Activated CD8-positive, alpha-beta memory T cell treated with anti-CD3 and anti-CD28 coated beads, Interleukin-2, amount 50 U/mL, for 1 hour (primary cell): ENCODE results near the gene UNC5A.

Experiments
- DNase-seq: peaks from one replicate; pipeline ENCODE4 v3.0.0-alpha.2; 2020; ENCODE audit errors: extremely low read depth

The UNC5A gene

DNA sequence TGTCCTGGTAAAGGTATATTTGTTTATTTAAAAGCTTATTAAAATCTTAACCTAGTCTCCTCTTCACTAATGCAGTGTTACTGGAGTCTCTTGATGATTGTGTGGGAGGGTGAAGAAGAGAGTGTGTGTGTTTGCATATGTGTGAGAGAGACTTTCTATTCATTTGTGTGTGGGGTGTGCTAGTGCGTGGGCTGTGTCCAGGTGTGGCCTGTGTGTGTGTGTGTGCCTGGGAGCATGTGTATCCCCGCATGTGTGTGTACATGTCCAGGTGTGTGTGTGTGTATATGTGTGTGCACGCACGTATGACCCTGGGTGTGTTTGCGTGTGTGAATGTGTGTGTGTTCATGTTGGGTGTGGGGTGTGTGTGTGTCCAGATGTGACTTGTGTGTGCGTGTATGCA is 10.3 kb upstream of the UNC5A start:
- no peak for DNase-seq

DNA sequence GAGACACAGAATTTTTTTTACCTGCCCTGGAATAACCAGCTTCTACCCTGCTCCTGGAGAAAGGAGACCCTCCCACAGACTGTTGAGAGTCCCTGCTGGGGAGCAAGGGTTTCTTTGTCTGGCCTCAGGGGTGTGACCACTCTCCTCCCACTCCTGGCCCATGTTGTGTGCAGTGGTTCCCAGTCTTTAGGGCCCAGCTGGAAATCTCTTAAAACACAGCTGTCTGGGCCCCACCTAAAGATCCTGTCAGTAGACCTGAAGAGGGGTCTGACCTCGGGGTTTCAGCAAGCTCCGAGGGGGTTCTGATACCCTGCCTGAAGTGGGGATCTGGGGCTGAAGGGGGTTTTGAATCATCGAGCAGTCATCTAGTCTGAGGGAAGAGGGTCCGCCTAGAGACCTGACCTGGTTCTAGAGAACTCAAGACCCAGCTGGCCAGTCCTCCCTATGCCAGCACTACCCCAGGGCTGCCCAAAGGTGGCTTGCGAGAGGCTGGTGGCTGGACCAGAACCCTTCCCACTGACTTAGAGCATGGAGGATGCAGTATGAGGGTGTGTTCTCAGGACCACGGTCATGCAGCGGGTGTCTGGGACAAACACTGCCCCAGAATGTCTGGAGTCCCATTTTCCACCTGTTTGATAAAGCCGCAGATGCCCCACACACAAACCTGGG is 8.1 kb upstream of the UNC5A start:
- no peak for DNase-seq

GRCh38 chr5:176803068-176803942 is 7.1 kb upstream of the UNC5A start:
- DNase-seq: no peak

GRCh38 chr5:176803943-176804498 is 6.3 kb upstream of the UNC5A start:
- no peak for DNase-seq

DNA sequence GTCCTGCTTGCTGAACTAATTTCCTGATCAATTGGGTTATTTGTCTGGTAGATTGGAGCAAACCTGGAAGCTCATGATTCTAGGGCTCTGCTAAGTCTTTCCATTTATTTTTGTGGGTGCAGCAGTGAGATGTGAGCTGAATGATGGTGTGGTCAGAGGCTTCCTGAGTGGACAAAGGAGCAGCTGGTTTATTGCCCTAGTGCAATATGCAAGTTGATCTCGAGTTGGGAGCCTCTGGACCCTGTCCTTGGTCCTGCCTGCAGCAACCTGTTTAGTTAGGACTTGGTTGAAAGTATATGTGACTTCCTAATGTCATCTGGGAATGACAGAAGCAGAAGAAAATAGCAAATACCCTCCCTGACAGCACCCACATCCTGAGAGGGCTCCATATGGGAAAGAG is 4.2 kb upstream of the UNC5A start:
- no peak for DNase-seq

GRCh38 chr5:176809544-176810080 is 747 bp upstream of the UNC5A start:
- DNase-seq: no peak

- no peak for DNase-seq
These were observed 535 bp downstream of the UNC5A start for GRCh38 chr5:176810687-176811501.

DNA sequence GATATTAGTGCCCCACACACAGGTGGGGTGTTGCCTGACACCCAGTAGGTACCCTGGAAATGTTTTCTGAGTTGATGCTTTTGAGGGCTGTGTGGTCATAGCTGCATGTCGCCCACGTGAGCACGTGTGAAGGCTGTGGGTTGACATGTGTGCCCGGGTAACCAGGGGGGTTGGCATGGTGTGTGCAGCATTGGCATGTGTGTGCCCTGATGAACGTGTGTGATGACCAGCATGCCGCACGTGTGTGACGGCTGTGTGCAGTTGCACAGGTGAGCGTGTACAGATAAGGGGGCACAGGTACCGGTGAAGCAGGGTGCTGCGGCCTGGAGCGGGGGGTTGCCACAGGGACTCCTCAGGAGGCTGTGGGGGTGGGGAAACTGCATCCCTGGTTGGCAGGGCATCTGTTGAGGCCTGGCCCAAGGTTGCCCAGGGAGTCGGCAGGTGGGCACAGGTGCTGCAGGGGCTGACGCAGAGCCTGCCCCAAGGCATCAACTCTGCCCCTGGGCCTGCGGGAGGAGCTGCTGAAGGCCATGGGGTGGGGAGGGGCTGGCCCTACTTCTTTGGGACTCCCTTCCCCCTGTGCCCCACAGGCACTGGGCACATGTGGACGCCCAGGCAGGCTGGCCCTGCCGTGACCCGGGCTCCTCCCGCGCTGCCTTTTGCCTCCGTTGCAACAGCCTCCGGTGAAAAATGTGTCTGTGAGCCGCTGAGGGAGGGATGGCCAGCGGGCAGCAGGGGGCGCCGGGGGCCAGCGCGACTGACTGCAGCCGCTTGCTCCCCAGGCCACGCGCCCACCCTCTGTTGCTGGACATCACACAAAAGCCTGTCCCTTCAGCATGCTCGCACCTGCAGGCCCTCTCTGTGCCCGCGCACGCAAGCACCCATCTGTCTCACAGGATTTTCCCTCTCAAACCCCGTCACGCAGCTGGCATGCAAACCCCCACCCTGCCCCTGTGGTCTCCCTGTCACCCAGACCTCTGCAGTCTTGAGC is 2.2 kb downstream of the UNC5A start:
- no peak for DNase-seq

DNA sequence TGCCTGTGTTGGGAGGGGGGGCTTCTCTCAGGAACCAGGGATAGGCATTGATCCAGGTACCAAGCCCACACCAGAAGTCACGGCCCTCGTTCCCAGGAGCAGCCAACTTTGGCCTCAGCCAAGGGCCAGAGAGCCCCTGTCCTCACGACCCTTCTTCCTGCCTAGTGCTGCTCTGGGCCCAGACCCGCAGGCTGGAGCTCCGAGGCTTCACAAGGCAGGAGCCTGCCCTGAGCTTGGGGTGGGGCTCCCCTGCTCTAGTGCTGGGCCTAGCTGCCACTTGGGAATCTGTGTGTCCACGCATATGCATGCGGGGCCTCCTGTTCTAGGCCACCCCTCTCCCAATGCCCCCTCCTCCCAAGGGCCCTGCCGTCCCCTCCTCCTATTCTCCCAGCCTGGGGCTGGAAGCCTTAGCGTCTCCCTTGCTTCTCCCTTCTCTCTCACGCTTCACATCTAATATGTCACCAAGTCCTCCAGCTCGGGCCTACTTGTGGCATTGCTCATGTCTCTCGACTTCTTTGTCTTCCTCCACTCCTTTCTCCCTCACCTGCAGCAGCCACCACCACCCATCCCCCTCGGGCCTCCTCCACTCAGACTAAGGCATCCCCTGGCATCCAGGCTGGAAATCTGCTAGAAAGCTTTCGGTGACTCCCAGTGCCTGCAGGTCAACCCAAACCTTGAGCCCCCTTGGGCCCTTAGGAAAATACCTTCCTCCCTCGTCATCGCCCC is 3.4 kb downstream of the UNC5A start:
- DNase-seq: no peak

- no peak for DNase-seq
These were observed 3.9 kb downstream of the UNC5A start for GRCh38 chr5:176814313-176814685.

- DNase-seq: no peak
These were observed 4.6 kb downstream of the UNC5A start for GRCh38 chr5:176814836-176815438.

- no peak for DNase-seq
These were observed 5.8 kb downstream of the UNC5A start for GRCh38 chr5:176816043-176816745.

- DNase-seq: no peak
These were observed 6.5 kb downstream of the UNC5A start for GRCh38 chr5:176816791-176817347.

DNA sequence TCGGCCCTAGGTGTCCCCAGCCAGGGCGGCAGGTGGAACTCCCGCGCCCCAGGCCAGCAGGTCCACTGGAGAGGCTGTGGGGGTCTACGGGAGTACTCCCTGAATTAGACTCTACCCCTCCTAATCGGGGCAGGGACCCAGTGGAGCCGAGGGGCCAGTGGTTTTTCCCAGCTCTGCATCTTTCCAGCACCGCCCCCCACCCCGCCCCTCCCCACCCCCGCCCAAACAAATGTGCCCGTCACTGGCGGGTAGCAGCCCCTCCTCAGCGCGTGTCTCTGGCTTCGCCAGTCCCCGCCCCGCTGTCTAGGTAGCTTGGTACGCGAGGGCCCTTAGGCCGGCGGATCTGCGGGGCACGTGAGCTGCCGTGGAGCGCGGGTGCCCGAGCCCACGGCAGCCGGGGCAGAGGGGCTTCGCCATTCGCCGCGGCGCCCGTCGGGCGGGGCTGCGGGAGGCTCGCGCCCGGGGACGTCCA is 7.0 kb downstream of the UNC5A start:
- DNase-seq: no peak

DNA sequence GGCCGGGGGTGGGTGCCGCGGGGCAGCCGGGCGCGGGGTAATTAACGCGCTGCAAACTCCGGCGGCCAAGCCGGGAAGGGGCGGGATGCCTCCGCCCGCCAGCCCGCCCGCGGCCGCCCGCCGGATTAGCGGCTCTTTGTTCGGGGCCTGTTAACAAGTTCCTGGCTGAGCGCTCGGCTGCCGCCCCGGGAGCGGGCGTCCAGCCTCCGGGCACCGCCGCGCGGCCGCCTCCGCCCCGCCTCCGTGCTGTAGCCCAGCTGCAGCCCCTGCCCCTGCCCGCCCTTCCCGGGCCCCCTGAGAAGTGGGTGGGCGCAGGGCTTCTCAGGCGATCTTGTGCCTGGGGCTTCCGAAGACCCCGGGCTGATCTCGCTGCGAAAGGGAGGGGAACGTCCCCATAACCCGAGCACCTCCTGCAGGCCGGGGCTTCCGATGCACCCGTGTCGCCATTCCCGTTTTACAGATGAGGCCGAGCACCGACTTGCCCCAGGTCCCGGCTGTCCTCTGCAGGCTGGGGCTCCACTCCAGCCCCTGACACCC is 7.5 kb downstream of the UNC5A start:
- no peak for DNase-seq

DNA sequence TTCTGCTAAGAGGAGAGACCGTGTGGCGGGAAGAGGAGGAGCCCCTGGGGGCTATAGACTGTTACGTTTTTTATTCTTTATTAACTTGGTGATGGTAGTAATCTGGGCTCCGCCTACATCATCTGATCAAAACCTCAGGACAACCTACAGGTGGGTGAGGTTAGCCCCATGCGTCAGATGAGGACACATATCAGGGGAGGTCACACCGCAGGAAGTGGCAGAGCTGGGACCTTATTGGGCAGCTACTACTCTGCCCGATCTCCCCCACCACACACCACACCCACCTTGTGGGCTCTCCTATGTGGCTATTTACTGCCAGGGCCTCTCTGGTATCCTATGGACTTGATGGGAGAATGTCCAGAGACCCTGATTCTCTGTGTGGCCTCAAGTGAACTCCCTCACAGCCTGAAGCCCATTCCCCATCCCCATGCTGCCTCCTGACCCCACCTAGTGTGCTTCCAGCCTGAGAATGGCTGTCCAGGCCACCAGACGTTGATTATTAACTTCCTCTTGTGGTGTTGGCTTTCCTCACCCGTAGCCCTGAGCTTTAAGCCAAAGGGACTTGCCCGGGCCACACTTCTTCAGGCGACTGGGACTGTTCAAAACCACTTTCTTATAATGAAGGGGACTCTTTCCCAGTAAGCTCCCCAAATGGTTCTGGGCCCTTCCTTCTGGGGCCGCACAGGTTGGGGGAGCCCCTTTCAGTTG is 8.2 kb downstream of the UNC5A start:
- DNase-seq: no peak

- DNase-seq: no peak
These were observed 9.1 kb downstream of the UNC5A start for GRCh38 chr5:176819476-176819875.

GRCh38 chr5:176820937-176821336 is 10.6 kb downstream of the UNC5A start:
- no peak for DNase-seq
